Islet precursor cell (in vitro differentiated cells): ENCODE results near the gene TMEM63B.
"Not testable (repeated sequence)": the region's sequence is repeated elsewhere in the genome, so short reads cannot be mapped to it uniquely, and the experiment has no call there.

Source experiments
- DNase-seq: peaks from one replicate; pipeline ENCODE4 v3.0.0-alpha.2; 2018

The TMEM63B gene

GRCh38 chr6:44117397-44118128 lies 9.8 kb upstream of the TMEM63B start:
- DNase-seq, result no peak

DNA sequence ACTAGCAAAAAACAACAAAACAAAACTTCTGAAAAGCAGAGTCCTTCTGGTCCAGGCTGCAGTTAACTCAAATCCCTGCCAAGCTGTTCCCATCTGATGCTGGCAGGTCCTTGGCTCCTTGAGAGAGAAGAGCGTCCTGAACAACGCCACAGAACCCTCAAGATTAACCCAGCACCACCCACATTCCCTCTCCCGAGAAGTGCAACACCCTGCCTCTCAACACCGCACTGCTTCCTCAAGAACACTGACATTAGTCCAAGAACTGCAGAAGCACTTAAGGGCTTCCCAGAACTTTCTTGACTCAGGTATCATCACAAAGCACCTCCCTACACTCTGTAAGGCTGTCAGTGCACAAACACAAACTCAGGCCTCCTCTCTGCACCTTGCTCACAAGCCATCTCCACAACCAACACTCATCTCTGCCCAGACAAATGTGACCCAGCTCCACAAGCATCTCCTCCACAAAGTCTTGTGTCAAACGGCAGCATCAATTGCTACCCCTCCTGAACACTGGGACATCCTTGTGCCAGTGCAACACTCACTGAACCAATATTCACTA lies 7.6 kb upstream of the TMEM63B start:
- DNase-seq, result no peak

GRCh38 chr6:44120692-44121443 lies 6.5 kb upstream of the TMEM63B start:
- no peak for DNase-seq

DNA sequence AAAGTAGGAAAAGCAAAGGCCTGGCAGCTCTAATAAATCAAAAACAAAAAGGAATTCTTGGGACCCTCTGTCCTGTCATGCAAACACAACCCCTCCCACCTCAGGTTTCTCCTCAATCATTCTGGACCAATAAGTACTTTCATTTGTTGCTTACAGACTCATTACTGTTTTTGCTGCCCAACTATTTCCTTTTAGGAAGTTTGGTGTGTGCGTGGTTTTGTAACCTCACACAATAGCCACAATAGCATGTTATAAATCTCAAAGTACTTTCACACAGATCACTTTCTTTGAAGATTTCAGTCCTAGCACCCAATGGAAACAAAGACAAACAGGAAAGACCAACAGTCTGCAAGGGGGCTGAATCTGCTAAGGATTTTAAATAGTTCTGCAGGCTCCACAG lies 4.6 kb upstream of the TMEM63B start:
- DNase-seq, result no peak

DNA sequence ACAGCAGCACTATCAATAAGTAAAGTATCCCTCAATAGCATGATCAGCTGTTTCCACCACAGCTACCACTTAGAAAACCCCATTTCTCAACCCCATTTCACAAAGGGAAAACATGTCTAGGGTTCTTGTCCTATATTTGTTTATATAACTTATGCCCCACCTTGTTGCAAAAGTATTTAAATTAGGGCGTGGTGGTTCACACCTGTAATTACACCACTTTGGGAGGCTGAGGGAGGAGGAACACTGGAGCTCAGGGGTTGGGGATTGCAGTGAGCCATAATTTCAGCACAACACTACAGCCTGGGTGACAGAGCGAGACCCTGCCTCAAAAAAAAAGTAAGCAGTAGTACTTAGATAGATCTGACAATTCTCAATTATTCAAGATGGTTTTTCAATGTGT lies 3.8 kb upstream of the TMEM63B start:
- DNase-seq, result no peak

- peak; percentile 85 for DNase-seq
Measured at GRCh38 chr6:44126320-44127149, 819 bp upstream of the TMEM63B start.

GRCh38 chr6:44128020-44128917 lies 915 bp downstream of the TMEM63B start:
- peak; percentile 73 for DNase-seq

DNA sequence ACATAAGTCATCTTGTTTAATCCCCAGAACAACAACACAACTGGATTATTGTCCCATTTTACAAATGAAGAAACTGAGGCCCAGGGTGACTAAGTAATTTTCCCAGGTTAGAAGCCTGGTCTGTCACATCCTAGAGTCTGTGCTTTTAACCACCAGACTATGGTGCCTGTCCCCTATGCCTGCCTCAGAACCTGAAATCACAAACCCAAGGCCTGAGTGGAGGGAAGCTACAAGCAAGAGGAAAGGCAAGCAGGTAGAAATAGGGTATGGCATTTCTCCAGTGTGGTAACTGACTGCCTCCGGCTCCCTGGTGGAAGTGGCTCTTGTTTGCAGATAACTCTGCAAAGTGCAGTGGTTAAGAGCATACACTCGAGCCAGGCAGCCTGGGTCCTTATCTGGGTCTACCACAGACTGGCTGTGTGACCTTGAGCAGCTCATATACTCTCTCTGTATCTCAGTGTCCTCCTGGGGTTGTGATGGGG lies 2.5 kb downstream of the TMEM63B start:
- DNase-seq, result no peak

DNA sequence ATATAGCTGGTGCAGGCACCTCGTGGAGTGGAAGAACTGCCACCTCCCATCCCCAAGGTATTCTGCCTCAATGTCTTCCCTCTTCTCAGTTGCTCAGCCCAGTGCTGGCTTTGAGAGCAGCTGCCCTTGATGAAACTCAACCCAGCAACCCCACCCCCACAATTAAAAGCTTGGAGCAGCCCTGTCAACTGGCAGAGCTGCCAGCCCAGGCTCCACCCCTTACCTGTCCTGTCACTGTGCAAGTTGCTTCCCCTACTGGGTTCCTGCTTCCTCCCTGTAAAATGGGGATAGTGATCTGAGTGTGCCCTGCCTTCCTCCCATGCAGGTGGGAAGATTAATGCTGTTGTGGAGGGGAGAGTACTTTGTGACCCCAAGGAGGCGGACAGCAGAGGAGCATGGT lies 4.5 kb downstream of the TMEM63B start:
- no peak for DNase-seq

DNA sequence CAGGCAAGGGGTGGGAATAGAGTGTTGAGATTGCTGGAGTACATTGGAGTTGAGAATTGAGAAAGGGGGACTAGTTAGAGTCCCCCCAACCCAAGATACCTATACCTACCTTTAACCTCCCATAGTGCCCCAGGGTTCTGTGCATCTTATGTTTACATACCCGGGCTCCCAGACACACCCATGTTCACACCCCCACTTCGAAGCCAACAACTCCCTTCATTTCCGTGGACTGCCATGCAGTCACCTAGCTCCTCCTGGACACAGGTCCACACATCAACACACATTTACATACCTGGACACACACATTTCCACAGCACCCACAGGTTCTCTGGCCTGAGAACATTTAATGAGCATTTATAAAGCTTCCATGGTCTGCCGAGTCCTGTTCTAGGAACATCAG lies 5.1 kb downstream of the TMEM63B start:
- DNase-seq, result no peak

GRCh38 chr6:44133003-44133931 lies 5.9 kb downstream of the TMEM63B start:
- peak; percentile 84 for DNase-seq

DNA sequence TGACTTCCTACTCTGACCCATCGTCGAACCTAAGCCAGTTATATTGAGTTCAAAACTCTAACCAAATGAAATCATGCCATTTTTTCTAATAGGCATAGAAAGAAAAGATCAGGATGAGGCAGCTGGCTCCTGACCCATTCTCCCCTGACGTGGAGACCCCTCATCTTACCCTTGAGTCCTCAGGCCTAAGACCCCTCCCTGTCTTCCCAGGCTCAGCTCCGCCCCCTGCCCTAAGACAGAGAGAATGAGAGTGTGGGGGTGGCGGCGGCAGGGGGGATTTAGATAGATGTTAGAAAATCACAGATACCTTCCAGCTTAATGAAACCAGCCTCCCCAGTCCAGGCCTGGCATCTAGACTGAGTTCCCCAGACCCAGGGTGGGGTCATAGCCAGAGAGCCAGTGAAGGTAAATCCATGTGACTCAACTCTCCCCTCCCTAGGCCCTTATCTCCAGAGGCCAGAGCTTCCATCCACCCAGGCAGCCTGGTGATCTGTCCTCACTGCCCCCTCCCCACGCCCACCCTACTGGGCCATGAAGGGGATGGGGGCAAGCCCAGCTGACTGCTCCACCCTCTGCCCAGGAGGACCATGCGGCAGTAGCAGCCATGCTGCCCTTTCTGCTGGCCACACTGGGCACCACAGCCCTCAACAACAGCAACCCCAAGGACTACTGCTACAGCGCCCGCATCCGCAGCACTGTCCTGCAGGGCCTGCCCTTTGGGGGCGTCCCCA lies 6.8 kb downstream of the TMEM63B start:
- DNase-seq, result no peak

DNA sequence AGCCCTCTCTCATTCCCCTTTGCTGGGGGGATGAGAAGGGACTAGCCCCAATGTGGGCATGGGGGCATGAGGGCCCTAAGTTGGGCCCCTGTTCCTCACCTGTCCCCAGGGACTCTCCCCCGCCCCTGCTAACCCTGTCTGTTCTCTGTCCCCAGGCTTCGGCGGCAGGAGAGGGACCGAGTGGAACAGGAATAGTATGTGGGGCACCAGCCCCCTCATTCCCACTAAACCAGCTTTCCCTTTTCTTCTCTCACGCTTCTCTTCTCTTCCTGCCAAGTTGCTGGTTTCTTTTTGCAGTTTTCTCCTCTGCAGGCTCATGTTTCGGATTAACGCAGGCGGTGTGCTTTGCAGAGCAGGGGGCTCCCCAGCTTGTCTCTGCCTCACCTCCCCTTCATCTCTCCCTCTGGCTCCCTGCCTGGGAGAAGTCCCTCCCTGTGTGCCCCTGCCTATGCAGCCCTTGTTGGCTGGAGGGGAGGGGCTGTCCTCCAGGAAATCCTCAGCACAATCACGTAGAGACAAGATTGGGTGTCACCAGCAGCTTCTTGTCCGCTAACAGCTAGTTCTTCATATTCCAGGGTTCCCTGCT lies 7.9 kb downstream of the TMEM63B start:
- no peak for DNase-seq

- no peak for DNase-seq
Measured at GRCh38 chr6:44135875-44136274, 8.5 kb downstream of the TMEM63B start.

DNA sequence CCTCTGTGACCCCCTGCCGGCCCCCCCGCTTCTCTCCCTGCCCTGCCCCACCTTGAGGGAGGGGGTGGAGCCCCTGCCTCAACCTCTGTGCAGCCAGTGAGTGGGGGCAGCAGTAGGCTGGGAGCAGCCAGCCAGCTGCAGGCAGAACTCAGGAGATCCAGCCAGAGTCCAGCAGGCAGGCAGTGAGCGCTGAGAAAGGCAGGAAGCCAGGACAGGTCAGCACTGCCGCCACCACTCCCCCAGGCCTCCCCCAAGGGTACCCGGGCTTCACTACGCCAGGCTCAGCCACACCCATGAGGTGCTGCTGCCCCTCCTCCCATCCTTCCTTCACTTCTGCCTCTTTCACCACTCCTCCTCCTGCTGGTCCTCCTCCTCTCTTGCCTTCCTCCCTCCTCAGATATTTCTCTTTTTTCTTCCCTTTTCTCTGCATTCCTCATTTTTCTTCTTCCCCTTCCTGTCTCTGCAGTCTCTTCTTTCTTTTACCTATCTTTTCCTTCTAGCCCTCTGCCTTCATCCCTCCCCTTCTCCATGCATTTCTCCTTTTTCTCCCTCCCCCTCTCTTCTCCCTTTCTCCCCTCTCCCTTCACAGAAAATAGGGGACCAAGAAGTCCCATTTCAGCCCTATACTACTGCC lies 11.5 kb downstream of the TMEM63B start:
- no peak for DNase-seq

GRCh38 chr6:44139351-44139743 lies 12.0 kb downstream of the TMEM63B start:
- no peak for DNase-seq

- DNase-seq, result no peak
Measured at GRCh38 chr6:44142835-44143234, 15.5 kb downstream of the TMEM63B start.

- DNase-seq, result no peak
Measured at GRCh38 chr6:44143731-44144130, 16.4 kb downstream of the TMEM63B start.

DNA sequence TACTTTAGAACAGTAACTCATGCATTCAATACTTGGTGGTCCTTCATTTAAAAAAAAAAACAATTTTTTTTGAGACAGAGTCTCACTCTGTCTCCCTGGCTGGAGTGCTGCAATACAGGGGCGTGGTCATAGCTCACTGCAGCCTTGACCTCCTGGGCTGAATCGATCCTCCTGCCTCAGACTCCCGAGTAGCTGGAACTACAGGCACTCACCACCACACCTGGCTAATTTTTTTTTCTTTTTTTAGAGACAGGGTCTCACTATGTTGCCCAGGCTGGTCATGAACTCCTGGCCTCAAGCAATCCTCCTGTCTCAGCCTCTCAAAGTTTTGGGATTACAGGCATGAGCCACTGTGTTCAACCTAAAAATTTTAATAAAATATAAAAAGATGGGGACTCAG lies 17.2 kb downstream of the TMEM63B start:
- DNase-seq, result not testable (repeated sequence)
